G401.6 (cell line): Measurements from ENCODE around the gene HMBS.
"Not testable (repeated sequence)": the region's sequence is repeated elsewhere in the genome, so short reads cannot be mapped to it uniquely, and the experiment has no call there.

Experiments
- FAIRE-seq: peaks from 2 replicates; lab custom pipeline; 2012; peaks lifted over from hg19 to GRCh38; lab: Jason Lieb, UNC

The HMBS gene

DNA sequence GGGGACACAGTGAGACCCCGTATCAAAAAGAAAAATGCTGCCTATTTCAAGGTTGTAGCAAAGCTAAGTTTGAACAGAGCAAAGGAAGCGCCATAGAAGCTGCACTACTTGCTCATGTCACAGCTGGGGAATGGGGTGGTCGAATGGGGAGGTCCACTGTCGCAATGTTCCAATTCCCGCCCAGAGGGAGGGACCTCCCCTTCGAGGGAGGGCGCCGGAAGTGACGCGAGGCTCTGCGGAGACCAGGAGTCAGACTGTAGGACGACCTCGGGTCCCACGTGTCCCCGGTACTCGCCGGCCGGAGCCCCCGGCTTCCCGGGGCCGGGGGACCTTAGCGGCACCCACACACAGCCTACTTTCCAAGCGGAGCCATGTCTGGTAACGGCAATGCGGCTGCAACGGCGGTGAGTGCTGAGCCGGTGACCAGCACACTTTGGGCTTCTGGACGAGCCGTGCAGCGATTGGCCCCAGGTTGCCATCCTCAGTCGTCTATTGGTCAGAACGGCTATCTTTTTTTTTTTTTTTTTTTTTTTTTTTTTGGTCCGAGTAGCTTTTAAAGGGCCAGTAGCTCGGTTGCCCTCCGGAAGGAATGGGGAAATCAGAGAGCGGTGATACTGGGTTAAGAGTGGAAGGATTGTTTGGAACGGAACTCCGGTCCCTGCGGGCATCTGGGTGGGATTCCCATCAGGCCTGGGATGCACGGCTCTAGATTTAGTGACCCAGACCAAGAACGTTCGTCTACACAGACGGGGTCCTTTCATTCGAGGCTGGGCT, at the start of gene HMBS:
Gene HMBS (plus strand): TSS at position 219 of the 774 bp plus-strand sequence. CDS start 153 bp downstream, at position 372.
- FAIRE-seq: peak; percentile 93

DNA sequence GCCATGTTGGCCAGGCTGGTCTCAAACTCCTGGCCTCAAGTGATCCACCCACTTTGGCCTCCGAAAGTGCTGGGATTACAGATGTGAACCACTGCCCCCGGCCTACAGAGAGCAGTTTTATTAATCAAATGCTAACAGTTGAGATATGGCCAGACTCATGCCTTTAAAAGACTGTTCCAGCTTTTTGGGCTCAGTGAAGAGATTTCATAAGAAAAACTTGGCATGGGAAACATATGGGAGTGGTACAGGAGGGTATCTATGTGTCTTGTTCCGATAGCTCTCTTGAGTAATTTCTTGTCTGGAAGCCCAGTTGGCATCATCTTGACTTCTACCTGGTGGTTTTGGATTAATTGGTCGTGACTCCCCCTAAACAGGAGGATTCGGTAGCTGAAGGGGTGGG, 45.8 kb upstream of the HMBS start:
- FAIRE-seq: no peak

DNA sequence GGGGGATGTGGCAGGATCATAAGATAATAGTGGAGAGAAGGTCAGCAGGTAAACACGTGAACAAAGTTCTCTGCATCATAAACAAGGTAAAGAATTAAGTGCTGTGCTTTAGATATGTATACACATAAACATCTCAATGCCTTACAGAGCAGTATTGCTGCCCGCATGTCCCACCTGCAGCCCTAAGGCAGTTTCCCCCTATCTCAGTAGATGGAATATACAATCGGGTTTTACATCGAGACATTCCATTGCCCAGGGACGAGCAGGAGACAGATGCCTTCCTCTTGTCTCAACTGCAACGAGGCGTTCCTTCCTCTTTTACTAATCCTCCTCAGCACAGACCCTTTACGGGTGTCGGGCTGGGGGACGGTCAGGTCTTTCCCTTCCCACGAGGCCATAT, 45.2 kb upstream of the HMBS start:
- not testable (repeated sequence) for FAIRE-seq

DNA sequence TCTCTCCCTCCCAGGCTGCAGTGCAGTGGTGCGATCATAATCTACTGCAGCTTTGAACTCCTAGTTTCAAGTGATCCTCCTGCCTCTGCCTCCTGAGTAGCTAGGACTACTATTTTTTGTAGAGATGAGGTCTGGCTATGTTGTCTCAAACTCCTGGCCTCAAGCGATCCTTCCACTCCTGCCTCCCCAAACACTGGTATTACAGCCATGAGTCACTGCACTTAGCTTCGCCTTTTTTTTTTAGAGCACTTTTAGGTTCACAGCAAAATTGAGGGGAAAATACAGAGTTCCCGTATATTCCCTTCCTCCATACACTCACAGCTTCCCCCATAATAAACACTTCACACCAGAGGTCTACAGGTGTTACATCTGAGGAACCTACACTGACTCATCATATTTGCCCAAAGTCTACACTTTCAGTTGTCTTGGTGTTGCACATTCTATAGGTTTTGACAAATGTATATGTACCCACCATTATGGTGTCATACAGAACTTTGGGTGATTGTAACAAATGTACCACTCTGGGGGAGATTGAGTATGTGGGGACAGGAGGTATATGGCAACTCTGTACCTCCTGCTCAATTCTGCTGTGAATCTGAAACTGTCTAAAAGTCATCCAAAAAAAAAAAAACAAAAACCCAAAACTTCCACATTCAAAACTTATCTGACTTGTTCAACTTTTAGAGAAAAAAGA, 42.7 kb upstream of the HMBS start:
- no peak for FAIRE-seq

DNA sequence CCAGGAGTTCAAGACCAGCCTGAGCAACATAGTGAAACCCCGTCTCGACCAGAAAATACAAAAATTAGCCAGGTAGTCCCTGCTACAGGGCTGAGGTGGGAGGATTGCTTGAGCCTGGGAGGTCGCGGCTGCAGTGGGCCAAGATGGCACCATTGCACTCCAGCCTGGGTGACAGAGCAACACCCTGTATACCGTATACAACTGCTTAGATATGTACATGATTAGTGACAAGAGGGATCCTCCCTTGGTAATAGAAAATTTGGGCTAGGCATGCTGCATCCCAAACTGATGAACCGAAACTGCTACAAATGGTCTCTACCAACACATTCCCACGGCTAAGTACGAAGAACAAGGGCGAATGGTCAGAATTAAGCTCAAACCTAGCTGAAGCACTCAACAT, 41.8 kb upstream of the HMBS start:
- FAIRE-seq: no peak

DNA sequence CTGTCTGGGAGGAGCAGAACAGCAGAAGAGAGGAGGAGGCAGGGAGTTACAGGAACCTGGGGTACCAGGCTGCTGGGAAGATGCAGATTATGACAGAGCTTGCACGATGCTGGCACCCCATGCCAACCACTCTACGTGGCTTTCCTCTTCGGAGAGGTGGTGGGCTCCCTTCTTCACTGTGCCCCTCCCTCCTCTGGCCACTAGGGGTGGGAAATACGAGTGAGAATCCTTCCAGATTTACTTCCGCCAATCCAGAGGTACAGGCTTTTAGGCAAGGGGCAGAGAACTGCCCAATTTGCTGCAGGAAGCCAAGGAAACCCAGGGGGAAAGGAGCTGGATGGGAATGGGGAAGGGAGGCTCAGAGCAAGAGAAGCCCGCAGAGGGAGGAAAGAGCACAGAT, 40.0 kb upstream of the HMBS start:
- no peak for FAIRE-seq

DNA sequence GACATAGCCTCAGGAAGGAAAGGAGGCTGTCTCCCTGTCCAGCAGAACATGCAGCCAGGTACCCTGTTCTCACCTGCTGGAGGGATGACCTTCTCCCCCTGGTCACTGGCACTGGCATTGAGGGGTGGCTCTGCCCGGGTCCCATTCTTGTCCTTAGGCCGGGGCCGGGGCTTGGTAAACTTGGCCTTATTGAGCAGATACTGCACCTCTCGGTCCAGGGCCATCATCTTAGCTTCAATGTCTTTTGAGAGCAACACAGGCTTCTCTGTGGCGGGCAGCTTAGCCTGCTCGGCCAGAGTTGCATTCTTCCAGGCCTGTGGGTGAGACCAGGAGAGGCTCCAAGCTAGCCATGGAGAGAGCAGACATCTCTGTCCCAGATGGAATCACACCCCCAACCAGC, 38.2 kb upstream of the HMBS start:
- no peak for FAIRE-seq

DNA sequence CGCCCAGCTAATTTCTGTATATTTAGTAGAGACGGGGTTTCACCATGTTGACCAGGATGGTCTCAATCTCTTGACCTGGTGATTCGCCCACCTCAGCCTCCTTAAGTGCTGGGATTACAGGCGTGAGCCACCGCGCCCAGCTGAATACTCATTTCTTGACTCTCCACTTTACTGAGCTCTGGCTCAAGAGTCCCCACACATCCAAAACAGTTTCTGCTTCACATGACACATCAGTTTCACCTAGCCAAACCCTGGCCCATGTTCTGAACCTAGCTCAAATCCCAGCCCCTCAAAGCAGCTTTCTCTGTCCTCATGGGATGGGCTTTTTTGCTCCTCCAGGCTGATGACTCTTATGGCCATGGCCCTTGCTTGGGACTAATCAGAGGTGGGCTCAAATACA, 37.5 kb upstream of the HMBS start:
- FAIRE-seq: no peak

DNA sequence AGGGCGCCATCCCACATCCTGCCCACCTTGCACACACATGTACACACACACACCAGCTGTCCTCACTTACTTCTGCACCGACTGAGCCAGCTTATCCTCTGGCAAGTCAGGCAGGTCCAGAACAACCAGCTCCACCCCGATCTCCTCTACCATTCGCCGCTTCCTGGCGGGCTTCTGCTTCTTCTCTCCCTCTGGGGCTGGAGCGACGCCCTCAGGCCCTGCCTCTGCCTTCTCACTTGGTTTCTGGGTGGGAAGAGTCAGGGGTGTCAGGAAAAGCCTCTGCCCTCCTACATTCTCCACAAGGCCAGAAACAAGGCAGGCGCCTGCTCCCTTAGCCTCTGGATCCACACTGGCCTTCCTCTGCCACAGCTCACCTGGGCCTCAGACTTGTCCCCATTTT, 36.0 kb upstream of the HMBS start:
- FAIRE-seq: no peak

DNA sequence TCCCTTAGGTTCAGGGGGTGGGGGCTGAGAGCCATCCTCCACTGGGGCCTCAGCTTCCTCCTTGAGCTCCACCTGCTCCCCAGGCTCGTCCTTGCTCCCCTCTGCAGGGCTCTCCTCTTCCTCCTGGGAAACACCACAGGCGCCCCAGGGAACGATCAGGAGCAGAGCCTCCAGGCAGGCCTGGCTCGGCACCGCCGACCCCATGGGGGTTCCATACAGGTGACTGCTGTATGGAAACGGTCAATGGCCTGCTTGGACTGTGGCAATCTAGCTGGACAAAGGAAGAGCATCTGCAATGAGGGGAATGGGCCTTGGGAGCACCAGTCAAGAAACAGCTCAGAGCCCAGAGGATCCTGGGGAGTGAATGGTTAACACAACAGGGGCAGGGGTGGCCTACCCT, 35.6 kb upstream of the HMBS start:
- FAIRE-seq: no peak

DNA sequence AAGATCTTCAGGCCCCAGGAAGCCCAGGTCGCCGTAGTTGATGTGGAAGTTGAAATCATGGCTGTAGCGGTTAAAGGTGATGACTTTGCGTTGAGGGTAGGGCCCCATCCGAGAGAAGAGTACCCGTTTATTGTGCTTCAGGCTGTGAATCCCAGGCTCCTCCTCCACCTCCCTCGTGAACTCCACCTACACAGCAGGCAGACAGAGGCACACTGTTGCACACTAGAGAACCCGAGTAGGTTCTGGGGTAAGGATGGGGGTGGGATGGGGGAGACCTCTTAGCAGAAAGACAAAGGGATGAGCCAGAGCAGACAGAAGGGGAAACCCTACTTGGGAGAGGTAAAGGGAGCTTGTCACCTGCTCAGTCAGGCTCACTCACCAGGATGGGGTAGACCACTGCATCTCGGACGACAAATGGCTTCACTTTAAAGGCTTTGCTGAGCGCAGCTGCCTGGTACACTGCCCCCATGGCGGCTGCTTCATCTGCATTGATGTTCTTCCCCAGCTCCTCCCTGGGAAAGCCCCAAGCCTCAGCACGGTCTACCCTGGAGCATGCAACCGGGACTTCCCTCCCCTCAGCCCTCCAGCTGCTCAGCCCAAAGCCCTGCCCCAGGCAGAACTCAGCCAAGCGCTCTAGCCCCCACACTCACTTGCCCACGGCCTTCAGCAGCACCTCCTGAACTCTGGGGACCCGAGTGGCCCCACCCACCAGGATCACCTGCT, 33.1 kb upstream of the HMBS start:
- FAIRE-seq: no peak

DNA sequence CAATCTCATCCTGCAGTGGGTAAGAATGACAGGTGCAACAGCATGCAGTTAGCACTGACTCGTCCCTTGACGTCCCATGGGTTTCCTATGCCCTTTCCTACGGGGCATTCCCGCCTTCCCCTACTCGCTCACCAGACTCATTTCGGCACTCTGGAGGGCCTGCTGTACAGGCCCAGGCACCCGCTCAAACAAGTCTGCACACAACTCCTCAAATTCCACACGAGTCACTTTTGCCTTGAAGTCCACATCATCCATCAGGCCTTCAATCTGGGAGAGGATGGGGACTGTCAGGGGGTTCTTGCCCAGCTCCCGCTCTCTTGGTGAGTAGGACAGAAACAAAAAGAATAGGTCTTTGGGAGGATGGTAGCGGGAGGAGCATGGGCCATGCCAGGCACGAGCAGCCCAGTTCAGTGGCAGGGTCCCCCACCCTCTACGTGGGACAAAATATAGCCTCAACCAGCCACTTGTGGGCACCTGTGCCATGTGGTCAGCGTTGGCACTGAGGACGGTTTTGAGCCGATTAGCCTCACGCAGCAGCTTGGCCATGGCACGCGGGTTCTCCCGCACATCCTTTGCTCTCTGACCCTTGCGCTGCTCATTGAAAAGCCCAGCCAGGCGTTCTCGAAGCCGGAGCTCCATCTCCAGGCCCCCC, 32.4 kb upstream of the HMBS start:
- FAIRE-seq: no peak

DNA sequence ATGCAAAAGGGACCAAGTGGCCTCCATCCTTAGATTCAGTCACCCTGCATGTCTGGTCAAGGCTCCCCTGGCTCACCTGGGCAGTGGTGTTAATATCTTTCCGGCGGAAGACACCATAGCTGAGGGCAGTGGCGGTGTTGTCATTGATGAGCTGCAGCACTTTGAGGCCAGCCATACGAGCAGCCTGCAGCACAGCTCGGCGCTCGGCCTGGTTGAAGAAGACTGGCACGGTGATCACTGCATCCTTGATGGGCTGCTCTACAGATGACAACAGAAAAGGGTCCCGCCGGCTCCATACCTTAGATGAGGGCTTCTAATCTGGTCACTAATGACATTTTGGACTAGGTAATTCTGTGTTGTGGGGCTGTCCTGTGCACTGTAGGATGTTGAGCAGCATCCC, 30.3 kb upstream of the HMBS start:
- no peak for FAIRE-seq

DNA sequence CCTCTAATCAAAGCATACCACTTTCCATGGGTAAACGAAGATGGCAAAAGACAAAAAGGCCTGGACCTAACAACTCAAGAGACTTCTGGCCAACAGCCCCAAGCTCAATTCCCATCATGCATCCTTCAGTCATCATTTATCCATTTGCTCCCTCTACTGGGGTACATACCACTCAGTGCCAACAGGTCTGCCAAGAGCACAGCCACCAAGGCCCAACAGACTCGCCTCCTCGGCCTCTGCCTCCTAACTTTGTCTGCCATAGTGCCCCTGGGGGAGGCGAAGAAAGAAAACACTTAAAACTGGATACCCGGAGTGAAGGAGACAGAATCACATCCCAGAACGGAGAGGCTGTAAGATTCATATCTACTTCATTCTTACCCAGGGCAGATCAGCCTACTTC, 28.8 kb upstream of the HMBS start:
- no peak for FAIRE-seq

DNA sequence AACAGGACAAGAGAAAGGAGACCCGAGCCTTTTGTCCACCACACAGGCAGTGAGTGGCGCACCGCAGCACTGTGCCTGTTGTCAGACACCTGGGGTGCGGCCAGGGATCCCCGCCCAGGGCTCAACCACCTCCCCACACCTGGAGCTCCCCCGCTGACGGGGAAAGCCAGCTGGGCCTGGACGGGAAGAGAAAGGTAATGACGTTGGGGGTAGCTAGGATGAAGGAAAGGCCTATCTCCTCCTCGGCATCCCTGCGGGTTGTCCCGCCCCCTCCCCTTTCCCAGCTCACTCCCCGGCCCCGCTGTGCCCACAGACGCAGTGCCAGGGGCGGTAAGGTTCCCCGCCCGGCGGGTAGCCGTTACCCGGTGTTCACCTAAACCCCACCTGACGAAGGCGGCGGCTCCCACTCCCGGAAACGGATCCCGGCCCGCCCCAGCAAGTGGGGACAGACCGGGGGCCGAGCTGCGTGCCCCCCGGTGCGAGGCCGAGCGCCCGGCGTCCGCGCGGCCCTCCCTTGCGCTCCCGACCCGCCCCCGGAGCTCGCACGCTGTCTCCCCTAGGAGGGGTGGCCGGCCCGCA, 28.2 kb upstream of the HMBS start:
- no peak for FAIRE-seq

DNA sequence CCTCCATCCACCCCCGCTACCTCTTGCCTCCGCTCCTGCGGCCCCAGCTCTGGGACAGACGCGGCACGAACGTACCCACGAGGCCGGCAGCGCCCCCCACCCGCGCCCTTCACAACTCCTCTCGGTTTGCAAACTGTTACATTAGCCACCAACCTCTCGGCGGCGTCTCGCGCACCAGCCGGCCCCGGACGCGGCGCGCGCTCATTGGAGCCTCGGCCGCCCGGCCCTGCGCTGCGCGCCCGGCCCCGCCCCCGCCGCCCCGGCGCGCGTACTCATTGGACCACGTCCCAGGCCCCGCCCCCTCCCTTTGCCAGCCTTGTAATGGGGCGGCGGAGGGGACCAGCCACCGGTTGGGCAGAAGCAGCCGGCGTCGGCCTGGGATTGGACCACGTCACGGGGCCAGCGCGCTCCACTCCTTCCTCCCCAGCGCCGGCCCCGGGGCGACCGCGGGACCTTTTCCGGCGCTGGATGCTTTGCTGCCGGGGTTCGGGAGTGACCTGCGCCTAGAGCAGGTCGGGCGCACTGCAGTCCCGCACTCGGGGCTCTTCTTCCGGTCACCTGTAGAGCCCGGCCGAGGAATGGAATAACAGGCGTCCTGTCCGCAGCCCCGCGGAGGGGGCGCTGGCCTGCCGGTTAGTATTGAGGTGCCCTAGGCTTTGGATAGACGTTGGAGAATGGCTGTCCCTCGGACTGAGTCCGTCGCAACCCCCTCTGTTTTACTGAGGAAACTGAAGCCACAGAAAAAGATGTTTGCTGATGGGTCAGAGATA, 27.5 kb upstream of the HMBS start, which contains the start of gene HYOU1:
Gene HYOU1 (minus strand): TSS at position 206 of the 770 bp plus-strand sequence. CDS start 1,045 bp downstream, outside the sequence.
- FAIRE-seq: no peak

DNA sequence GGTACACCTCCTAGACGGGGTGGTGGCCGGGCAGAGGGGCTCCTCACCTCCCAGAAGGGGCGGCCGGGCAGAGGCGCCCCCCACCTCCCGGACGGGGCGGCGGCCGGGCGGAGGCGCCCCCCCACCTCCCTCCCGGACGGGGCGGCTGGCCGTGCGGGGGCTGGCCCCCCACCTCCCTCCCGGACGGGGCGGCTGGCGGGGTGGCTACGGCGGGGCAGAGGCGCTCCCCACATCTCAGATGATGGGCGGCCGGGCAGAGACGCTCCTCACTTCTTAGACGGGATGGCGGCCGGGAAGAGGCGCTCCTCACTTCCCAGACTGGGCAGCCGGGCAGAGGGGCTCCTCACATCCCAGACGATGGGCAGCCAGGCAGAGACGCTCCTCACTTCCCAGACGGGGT, 25.6 kb upstream of the HMBS start:
- not testable (repeated sequence) for FAIRE-seq

DNA sequence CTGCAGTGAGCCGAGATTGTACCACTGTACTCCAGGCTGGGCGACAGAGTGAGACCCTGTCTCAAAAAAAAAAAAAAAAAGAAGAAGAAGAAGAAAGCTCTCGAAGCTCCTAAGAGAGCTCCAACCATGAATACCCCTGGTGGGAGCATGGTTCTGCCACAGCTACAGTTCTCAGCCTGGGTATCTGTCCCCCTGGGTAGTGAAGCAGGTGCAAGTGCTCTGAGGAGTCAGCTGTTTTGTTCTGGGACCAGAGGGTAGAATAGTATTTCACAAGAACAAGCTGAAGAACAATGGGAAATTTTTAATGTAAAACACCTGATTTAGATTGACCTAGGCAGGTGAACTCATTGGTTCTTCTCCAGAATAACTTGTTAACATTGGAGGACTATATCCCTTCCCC, 23.4 kb upstream of the HMBS start:
- no peak for FAIRE-seq

DNA sequence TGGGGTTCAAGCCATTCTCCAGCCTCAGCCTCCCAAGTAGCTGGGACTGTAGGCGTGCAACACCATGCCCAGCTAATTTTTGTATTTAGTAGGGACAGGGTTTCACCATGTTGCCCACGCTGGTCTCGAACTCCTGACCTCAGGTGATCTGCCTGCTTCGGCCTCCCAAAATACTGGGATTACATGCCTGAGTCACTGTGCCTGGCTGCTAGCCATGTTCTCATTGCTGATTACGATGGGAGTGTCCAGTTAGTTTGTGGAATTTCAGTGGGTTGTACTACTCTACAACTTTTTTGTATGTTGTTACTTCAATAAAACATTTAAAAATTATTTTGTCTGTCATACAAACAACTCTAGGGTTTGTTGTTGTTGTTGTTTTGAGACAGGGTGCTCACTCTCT, 21.9 kb upstream of the HMBS start:
- FAIRE-seq: no peak

DNA sequence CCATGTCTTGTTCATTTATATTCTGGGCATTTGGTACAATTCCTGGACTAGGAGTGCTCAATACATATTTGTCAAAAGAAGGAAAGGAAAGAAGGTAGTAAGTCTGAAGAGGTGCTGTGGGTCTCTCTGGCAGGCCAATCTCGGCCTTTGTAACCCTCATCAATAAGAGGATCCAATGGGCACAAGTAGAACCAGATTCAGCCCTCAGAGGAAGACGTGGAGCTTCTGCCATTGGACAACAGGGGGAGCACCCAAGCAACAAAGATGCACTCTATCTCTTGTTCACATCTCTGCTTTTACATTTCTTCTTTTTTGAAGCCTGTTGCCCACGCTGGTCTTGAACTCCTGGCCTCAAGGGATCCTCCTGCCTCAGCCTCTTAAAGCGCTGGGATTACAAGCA, 19.3 kb upstream of the HMBS start:
- no peak for FAIRE-seq
